Uterus (tissue), 2 donors: ENCODE measurements around the gene CPZ.
"Not testable (repeated sequence)": the region's sequence is repeated elsewhere in the genome, so short reads cannot be mapped to it uniquely, and the experiment has no call there.

Experiments
- CTCF ChIP-seq, 4 experiments: fragments of 200-600 bp in 2 of 4; fragments of 450-650 bp in 2 of 4; sonication (generic) in 2 of 4; IDR thresholded peaks; one replicate each; pipeline ENCODE4 v1.5.1; 2016 to 2019; ENCODE audit warnings: antibody characterized with exemption in 4 of 4, mild to moderate bottlenecking in 2 of 4, moderate library complexity in 1 of 4
- POLR2A ChIP-seq, 2 donors: fragments of 450-650 bp; IDR thresholded peaks; one replicate each; pipeline ENCODE4 v1.6.1; 2016; ENCODE audit warnings: antibody characterized with exemption in 2 of 2, mild to moderate bottlenecking in 1 of 2, moderate library complexity in 1 of 2

DNA sequence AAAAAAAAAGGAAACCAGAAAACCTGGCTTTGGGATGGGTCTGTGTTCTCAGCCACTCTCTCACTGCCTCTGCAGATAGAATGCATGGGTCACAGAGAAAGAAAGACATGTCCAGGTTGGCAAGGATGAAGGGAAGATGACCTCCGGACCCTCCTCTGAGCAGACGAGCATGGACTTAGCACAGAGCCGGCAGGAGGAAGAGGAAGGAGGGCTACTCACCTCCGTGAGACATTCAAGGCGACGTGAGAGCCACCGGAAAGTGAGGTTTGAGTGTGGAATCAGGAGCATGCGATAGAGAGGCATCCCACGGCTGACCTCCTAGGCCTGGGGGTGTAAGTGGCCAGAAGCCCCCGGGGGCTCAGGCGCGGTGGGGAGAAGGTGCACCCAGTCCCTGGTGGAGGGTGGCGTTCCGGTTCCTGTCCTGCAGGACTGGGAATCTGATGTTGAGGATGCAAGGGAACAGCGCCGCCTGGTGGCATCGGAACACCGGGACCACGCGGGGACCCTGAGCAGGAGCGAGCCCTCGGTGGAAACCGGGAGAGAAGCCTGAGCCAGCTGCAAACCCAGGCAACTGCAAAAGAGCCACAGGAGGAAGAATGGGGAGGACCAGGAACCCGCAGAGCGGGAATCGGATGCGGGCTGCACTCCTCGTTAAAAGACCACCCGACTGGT is 32.2 kb downstream of the CPZ start:
- not testable (repeated sequence) for TF ChIP-seq CTCF, POLR2A (IDR thresholded peaks at IDR 0.05)
